ENCODE measurements around the gene EFR3B. TPM values are rescaled to one million over a fixed set of nuclear protein-coding genes. Genes with fewer than 3 reads are reported as not detected.

EFR3B gene
- total and polyA plus RNA-seq, 7 donors = 0.59 to 12.7 (median 1.7) TPM

GRCh38 chr2:25207078-25207545, 165.2 kb downstream of the EFR3B start:
- Histone ChIP-seq H3K36me3 (ENCODE audit: insufficient read depth in 1 of 2, low read depth in 1 of 2) (no peaks in the 10 kb centered on the region), H3K4me3 (no peak overlapping the region), H3K27ac (no peak overlapping the region), H3K27me3 (ENCODE audit: insufficient read depth in 3 of 3, low read length in 2 of 3) (no peaks in the 10 kb centered on the region), H3K4me1 (no peaks in the 10 kb centered on the region), H3K9me3 (no peaks in the 10 kb centered on the region)
- intact Hi-C loops (cut with DNase I) = no loop called here
- TF ChIP-seq, protein P1, sequence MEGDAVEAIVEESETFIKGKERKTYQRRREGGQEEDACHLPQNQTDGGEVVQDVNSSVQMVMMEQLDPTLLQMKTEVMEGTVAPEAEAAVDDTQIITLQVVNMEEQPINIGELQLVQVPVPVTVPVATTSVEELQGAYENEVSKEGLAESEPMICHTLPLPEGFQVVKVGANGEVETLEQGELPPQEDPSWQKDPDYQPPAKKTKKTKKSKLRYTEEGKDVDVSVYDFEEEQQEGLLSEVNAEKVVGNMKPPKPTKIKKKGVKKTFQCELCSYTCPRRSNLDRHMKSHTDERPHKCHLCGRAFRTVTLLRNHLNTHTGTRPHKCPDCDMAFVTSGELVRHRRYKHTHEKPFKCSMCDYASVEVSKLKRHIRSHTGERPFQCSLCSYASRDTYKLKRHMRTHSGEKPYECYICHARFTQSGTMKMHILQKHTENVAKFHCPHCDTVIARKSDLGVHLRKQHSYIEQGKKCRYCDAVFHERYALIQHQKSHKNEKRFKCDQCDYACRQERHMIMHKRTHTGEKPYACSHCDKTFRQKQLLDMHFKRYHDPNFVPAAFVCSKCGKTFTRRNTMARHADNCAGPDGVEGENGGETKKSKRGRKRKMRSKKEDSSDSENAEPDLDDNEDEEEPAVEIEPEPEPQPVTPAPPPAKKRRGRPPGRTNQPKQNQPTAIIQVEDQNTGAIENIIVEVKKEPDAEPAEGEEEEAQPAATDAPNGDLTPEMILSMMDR (IDR thresholded peaks at IDR 0.05) = no peak
- no peak for ATAC-seq
- no peak for DNase-seq
- WGBS, 3 donors = 69 to 76% (median 71%) methylated on average over 5 of the region's 5 CpGs

Other genes starting within 250 kb of the EFR3B start
- gene PTRHD1, start 248.7 kb upstream of the EFR3B start, total RNA-seq = 10 to 100 TPM; 16.6 to 34.9 (median 20.8) TPM
- gene PTRHD1, start 248.7 kb upstream of the EFR3B start, polyA plus RNA-seq = 10 to 100 TPM; 27.1 to 38.3 (median 28.8) TPM
- 1 to 10 TPM; 1.8 to 3.2 (median 2.4) TPM for gene CENPO, start 248.7 kb upstream of the EFR3B start, total RNA-seq
- gene CENPO, start 248.7 kb upstream of the EFR3B start, polyA plus RNA-seq = 1 to 10 TPM; 1.6 to 5.4 (median 2.9) TPM
- gene ADCY3, start 121.8 kb upstream of the EFR3B start, total RNA-seq = 10 to 100 TPM; 12.1 to 15.2 (median 12.9) TPM
- gene ADCY3, start 121.8 kb upstream of the EFR3B start, polyA plus RNA-seq = 1 to 10 TPM; 9.2 to 10.0 (median 9.5) TPM
- gene DNAJC27, start 70.1 kb upstream of the EFR3B start, total RNA-seq = 1 to 10 TPM; 4.6 to 8.2 (median 7.1) TPM
- gene DNAJC27, start 70.1 kb upstream of the EFR3B start, polyA plus RNA-seq = 1 to 10 TPM; 3.3 to 7.6 (median 4.2) TPM
- gene POMC, start 126.5 kb downstream of the EFR3B start, total RNA-seq = 10 to 100 TPM in 1 of 4 donors, 1 to 10 TPM in 3; 1.8 to 15.2 (median 4.2) TPM
- gene POMC, start 126.5 kb downstream of the EFR3B start, polyA plus RNA-seq = 1 to 10 TPM; 2.7 to 5.2 (median 3.3) TPM